RWPE2 (cell line): ENCODE results near the gene LYSMD4.

Source experiments
- ATAC-seq: fragments of 200-7000 bp; cut with Tn5 transposase; 3 replicates; pipeline ENCODE4 v1.9.1; 2021; ENCODE audit warnings: low read depth
- DNase-seq: peaks from one replicate; pipeline ENCODE4 v3.0.0-alpha.2; 2020; ENCODE audit warnings: low spot score
- H3K27ac ChIP-seq: fragments of 450-650 bp; 2 replicates; pipeline ENCODE4 v1.5.1; 2017; ENCODE audit warnings: mild to moderate bottlenecking; ENCODE audit not compliant: poor library complexity, severe bottlenecking
- H3K27me3 ChIP-seq: fragments of 250-450 bp; sonication (Bioruptor Pico); 2 replicates; pipeline ENCODE4 v1.5.1; 2021; ENCODE audit warnings: mild to moderate bottlenecking, moderate library complexity; ENCODE audit not compliant: insufficient read depth, poor library complexity, severe bottlenecking
- H3K36me3 ChIP-seq: fragments of 250-450 bp; sonication (Bioruptor Pico); 2 replicates; pipeline ENCODE4 v1.5.1; 2020; ENCODE audit warnings: low read depth, mild to moderate bottlenecking, moderate library complexity
- H3K4me1 ChIP-seq: fragments of 250-450 bp; sonication (Bioruptor Pico); 2 replicates; pipeline ENCODE4 v1.5.1; 2021; ENCODE audit warnings: mild to moderate bottlenecking, moderate library complexity; ENCODE audit not compliant: insufficient read depth, poor library complexity, severe bottlenecking
- H3K4me3 ChIP-seq: fragments of 250-450 bp; sonication (Bioruptor Pico); 2 replicates; pipeline ENCODE4 v1.5.1; 2021; ENCODE audit warnings: mild to moderate bottlenecking, moderate library complexity; ENCODE audit not compliant: severe bottlenecking
- H3K9me3 ChIP-seq: fragments of 250-450 bp; sonication (Bioruptor Pico); 2 replicates; pipeline ENCODE4 v1.5.1; 2021; ENCODE audit warnings: mild to moderate bottlenecking, moderate library complexity; ENCODE audit not compliant: severe bottlenecking
- CTCF ChIP-seq: fragments of 450-650 bp; IDR thresholded peaks from one replicate; pipeline ENCODE4 v1.5.1; 2017; ENCODE audit warnings: mild to moderate bottlenecking, moderate library complexity; ENCODE audit not compliant: poor library complexity, severe bottlenecking

Gene LYSMD4

DNA sequence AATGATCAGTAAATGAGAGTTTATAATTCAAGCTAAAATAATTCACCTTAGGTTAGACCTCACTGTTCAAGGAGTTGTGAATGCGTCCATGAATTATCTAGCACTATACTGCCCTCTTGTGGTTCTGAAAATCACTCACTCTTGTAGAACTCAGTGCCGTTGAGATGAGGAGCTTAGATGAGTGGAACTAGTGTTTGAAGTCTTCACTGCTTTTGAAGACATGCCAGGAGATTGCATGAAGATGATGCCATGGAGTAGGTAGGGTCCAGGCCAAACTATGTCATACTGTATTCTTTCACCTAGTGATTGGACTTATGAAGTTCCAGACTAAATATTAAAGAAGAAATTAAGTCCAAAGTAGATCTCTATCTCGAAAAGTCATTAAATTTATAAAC is 28.8 kb downstream of the LYSMD4 start:
- peaks cover 37% of the 10 kb centered on the region for H3K4me1 ChIP-seq
- peak; percentile 61 for ATAC-seq
- peak overlapping the region; percentile 17 for H3K27ac ChIP-seq
- no peak overlapping the region for H3K4me3 ChIP-seq
- no peaks in the 10 kb centered on the region for H3K9me3 ChIP-seq
- peak; percentile 96 for TF ChIP-seq CTCF
- no peaks in the 10 kb centered on the region for H3K27me3 ChIP-seq
- no peak for DNase-seq
- peaks cover under 1% of the 10 kb centered on the region; the same call in 1 of the 2 replicates for H3K36me3 ChIP-seq

GRCh38 chr15:99703603-99704443 is 29.4 kb downstream of the LYSMD4 start:
- TF ChIP-seq CTCF, result peak; percentile 78
- Histone ChIP-seq H3K9me3 (no peaks in the 10 kb centered on the region), H3K27me3 (no peaks in the 10 kb centered on the region), H3K4me3 (no peak overlapping the region), H3K36me3 (no peaks in the 10 kb centered on the region), H3K27ac (peak overlapping the region; percentile 17), H3K4me1 (peaks cover 33% of the 10 kb centered on the region)
- ATAC-seq (peak; percentile 44), DNase-seq (no peak)

DNA sequence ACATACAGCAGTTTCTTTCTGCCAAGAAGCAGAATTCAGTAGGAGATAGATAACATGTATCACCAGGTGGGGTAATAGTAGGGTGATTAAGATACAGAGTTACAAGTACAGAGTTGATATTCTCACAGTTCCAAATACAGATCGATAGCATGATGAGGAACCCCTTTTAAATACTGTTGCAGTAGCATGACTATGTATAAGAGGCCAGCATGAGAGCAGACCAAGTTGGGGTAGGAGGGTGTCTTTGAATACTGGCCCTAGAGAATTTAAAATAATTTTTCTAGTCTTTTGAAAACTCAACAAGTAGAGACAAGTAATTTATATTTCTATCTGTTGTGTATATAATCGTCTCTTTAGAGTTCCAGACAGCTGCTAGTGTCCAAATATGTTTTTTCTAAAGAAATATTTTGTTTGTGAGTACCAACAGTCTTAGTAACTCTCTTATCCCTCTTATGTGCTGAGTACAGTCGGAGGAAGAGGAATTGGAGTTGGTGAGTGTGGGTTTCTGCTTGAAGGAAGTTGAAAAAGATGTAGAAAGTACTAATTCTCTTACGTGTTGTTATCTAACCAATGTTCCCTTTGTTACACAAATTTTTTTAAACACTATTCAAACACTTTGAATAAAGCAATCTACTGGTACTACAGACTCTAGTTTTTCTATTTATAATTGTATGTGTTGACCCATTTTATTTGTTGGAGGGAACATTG is 30.2 kb downstream of the LYSMD4 start:
- Histone ChIP-seq H3K27ac (peak overlapping the region; percentile 17), H3K36me3 (no peaks in the 10 kb centered on the region), H3K9me3 (no peaks in the 10 kb centered on the region), H3K27me3 (no peaks in the 10 kb centered on the region), H3K4me3 (no peak overlapping the region), H3K4me1 (peaks cover 26% of the 10 kb centered on the region)
- no peak for ATAC-seq
- TF ChIP-seq CTCF, result no peak
- no peak for DNase-seq

DNA sequence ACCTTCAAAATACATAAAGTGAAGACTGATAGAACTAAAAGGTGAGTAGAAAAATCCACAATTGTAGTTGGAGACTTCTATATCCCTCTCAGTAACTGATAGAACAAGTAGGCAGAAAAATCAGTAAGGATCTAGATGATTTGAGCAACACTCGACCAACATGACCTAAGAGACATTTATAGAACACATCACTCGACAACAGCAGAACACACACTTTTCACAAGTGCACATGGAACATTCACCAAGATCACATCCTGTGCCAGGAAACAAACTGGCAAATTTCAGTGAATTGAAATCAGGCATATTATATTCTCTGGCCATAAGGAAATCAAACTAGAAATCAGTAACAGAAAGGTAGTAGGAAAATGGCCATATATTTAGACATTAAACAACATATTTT is 37.1 kb downstream of the LYSMD4 start:
- no peak for ATAC-seq
- TF ChIP-seq CTCF, result no peak
- Histone ChIP-seq H3K4me3 (no peak overlapping the region), H3K27ac (no peak overlapping the region), H3K9me3 (no peaks in the 10 kb centered on the region), H3K36me3 (peaks cover 41% of the 10 kb centered on the region), H3K4me1 (no peaks in the 10 kb centered on the region), H3K27me3 (no peaks in the 10 kb centered on the region)
- no peak for DNase-seq
